HEK293 (cell line): ENCODE data around the gene KARS1.

Experiments
- SALL2 ChIP-seq: fragments of 450-650 bp; formaldehyde crosslinking; IDR thresholded peaks from 2 replicates; pipeline ENCODE4 v1.5.0; 2017; ENCODE audit warnings: missing biosample characterization, mild to moderate bottlenecking, missing genetic modification characterization, borderline replicate concordance
- ZNF354C ChIP-seq: fragments of 450-650 bp; formaldehyde crosslinking; IDR thresholded peaks from 2 replicates; pipeline ENCODE4 v1.5.1; 2016; ENCODE audit warnings: missing biosample characterization, missing genetic modification characterization, low read depth, borderline replicate concordance
- TF ChIP-seq, protein P1 (sequence below): fragments of 450-650 bp; formaldehyde crosslinking; IDR thresholded peaks from 2 replicates; pipeline ENCODE4 v1.5.1; 2016; ENCODE audit warnings: missing biosample characterization, missing genetic modification characterization

- TF ChIP-seq ZNF354C (tag by site-specific recombination) (no peak), SALL2 (tag by site-specific recombination) (no peak)
- TF ChIP-seq, protein P1, sequence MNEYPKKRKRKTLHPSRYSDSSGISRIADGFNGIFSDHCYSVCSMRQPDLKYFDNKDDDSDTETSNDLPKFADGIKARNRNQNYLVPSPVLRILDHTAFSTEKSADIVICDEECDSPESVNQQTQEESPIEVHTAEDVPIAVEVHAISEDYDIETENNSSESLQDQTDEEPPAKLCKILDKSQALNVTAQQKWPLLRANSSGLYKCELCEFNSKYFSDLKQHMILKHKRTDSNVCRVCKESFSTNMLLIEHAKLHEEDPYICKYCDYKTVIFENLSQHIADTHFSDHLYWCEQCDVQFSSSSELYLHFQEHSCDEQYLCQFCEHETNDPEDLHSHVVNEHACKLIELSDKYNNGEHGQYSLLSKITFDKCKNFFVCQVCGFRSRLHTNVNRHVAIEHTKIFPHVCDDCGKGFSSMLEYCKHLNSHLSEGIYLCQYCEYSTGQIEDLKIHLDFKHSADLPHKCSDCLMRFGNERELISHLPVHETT (tag by site-specific recombination), result no peak
Observed at GRCh38 chr16:75606507-75606906, 41.0 kb downstream of the KARS1 start.
